Activated naive CD4-positive, alpha-beta T cell treated with anti-CD3 and anti-CD28 coated beads, Interleukin-2, amount 50 U/mL, for 24 hours (primary cell): ENCODE data around the gene SLC16A8.
A peak's percentile ranks its signal among the peaks of the same experiment; 100 is the strongest.

Experiments
- H3K27ac Mint-ChIP-seq: one replicate; pipeline ENCODE4 v1.8.0; 2021; ENCODE audit warnings: mild to moderate bottlenecking, mixed read lengths
- H3K27me3 Mint-ChIP-seq: one replicate; pipeline ENCODE4 v1.8.0; 2021; ENCODE audit warnings: mixed read lengths
- H3K36me3 Mint-ChIP-seq: one replicate; pipeline ENCODE4 v1.8.0; 2021; ENCODE audit warnings: mixed read lengths
- H3K4me1 Mint-ChIP-seq: one replicate; pipeline ENCODE4 v1.8.0; 2021; ENCODE audit warnings: mixed read lengths
- H3K4me3 Mint-ChIP-seq: one replicate; pipeline ENCODE4 v1.8.0; 2021; ENCODE audit warnings: mild to moderate bottlenecking, mixed read lengths
- H3K9me3 Mint-ChIP-seq: one replicate; pipeline ENCODE4 v1.8.0; 2021; ENCODE audit warnings: mixed read lengths

SLC16A8 gene

GRCh38 chr22:38104084-38104483 lies 20.1 kb upstream of the SLC16A8 start:
- Mint-ChIP-seq H3K9me3 (no peaks in the 10 kb centered on the region), H3K4me3 (peak overlapping the region; percentile 1), H3K4me1 (peaks cover 3% of the 10 kb centered on the region), H3K27me3 (no peaks in the 10 kb centered on the region), H3K36me3 (peaks cover 6% of the 10 kb centered on the region), H3K27ac (no peak overlapping the region)

- H3K27me3 Mint-ChIP-seq = no peaks in the 10 kb centered on the region
- H3K27ac Mint-ChIP-seq = no peak overlapping the region
- peaks cover 3% of the 10 kb centered on the region for H3K4me1 Mint-ChIP-seq
- H3K9me3 Mint-ChIP-seq = no peaks in the 10 kb centered on the region
- H3K36me3 Mint-ChIP-seq = peaks cover 5% of the 10 kb centered on the region
- H3K4me3 Mint-ChIP-seq = no peak overlapping the region
These were observed 19.7 kb upstream of the SLC16A8 start for GRCh38 chr22:38103641-38104040.

DNA sequence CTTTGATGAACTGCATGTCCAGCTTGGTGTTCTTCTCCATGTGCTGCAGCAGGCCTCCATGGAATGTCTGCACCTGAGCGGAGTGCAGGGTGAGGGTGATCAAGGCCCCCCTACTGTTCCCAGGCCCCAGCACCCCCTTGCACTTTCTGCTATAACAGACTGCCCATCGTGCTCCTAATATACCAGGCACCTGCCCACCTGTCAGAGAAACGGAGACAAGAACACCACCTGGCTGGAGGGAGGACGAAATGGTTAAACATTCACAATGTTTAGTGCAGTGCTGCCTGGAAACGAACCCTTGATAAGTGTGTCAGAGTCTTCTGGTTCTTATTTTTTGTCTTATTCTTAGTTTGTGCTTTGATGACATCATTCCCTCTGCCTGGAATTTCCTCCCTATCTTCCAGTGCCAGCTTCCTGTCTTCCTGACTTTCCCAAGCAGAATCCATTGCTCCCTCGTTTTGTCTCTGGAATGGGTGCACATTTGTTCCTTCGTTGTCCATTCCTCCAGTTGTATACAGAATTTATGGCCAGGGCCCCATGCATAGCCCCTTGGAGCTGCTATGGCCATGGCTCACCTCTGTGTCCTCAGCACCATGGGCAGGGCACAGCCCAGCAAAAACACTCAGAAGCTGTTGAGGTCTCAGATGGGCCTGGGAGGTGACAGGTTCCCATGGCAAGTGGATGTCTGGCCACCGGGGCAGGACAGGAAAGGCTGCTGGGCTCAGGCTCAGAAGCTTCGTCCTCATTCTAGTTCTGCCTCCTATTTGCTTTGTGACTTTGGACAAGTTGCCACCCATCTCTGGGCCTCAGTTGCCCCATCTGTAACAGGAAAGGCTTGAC lies 14.6 kb upstream of the SLC16A8 start:
- Mint-ChIP-seq H3K4me3 (no peak overlapping the region), H3K9me3 (no peaks in the 10 kb centered on the region), H3K27me3 (no peaks in the 10 kb centered on the region), H3K4me1 (peaks cover 3% of the 10 kb centered on the region), H3K36me3 (peaks cover 9% of the 10 kb centered on the region), H3K27ac (no peak overlapping the region)

DNA sequence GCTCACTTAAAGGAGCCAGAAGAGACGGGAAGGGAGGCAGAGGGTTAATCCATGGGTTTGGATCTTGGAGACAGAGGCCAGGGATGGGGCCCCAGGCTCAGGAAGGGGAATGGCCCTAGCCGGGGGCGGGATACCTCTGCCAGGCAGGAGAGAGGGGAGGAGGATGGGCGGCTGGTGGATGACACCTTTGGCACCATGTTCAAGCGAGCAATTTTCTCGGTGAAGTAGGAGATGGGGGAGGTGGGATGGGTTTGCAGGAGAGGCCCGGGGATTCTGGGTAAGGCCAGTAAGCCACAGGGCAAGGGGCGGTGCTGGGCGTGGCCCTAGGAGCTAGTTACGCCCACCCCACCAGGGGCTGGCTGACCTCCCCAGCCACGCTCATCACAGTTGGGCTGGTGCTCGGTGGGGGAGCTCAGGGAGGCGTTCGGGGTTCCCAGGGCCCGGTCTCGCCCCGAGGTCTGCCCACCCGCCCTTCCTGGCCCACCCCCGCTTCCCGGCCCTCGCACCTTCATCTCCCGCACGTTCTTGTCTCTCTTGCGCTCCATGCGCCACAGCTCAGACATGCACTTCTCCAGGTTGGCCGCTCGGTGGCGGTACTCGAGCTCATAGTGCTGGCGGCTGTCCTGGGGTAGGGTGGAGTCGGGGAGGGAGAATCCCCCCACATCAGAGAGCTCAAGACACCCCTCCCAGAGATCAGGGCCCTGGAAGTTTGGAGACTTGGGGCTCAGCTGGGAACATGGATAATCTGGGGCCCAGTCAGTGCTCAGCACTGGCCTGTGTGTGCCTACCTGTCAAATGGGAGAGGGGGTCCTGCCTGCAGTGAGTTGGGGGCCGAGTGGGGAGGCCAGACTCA lies 13.8 kb upstream of the SLC16A8 start:
- no peaks in the 10 kb centered on the region for H3K4me1 Mint-ChIP-seq
- no peaks in the 10 kb centered on the region for H3K27me3 Mint-ChIP-seq
- H3K9me3 Mint-ChIP-seq = no peaks in the 10 kb centered on the region
- H3K27ac Mint-ChIP-seq = no peak overlapping the region
- H3K4me3 Mint-ChIP-seq = no peak overlapping the region
- H3K36me3 Mint-ChIP-seq = peaks cover 9% of the 10 kb centered on the region

- Mint-ChIP-seq H3K36me3 (peaks cover 9% of the 10 kb centered on the region), H3K27me3 (no peaks in the 10 kb centered on the region), H3K4me3 (no peak overlapping the region), H3K9me3 (no peaks in the 10 kb centered on the region), H3K27ac (no peak overlapping the region), H3K4me1 (no peaks in the 10 kb centered on the region)
These were observed 13.1 kb upstream of the SLC16A8 start for GRCh38 chr22:38097058-38097457.

DNA sequence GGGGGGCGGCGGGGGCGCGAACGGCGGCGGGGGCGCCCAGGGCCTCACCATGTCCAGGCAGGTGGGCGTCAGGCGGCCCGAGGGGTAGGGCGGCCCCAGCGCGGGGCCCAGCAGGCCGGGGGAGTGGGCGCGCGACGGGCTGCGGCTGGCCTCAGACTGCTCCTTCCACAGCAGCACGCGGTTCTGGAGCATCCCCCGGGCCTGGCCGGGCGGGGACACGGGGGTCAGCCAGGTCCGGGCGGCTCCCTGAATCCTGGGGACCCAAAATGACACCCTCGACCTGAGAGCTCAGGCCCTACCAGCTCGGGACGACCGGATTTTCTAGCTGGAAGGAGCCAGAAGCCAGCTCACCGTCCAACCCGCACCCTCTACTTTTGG lies 5.5 kb upstream of the SLC16A8 start:
- H3K36me3 Mint-ChIP-seq = peaks cover 4% of the 10 kb centered on the region
- H3K27me3 Mint-ChIP-seq = peaks cover 7% of the 10 kb centered on the region
- no peaks in the 10 kb centered on the region for H3K9me3 Mint-ChIP-seq
- no peaks in the 10 kb centered on the region for H3K4me1 Mint-ChIP-seq
- H3K27ac Mint-ChIP-seq = no peak overlapping the region
- H3K4me3 Mint-ChIP-seq = no peak overlapping the region

DNA sequence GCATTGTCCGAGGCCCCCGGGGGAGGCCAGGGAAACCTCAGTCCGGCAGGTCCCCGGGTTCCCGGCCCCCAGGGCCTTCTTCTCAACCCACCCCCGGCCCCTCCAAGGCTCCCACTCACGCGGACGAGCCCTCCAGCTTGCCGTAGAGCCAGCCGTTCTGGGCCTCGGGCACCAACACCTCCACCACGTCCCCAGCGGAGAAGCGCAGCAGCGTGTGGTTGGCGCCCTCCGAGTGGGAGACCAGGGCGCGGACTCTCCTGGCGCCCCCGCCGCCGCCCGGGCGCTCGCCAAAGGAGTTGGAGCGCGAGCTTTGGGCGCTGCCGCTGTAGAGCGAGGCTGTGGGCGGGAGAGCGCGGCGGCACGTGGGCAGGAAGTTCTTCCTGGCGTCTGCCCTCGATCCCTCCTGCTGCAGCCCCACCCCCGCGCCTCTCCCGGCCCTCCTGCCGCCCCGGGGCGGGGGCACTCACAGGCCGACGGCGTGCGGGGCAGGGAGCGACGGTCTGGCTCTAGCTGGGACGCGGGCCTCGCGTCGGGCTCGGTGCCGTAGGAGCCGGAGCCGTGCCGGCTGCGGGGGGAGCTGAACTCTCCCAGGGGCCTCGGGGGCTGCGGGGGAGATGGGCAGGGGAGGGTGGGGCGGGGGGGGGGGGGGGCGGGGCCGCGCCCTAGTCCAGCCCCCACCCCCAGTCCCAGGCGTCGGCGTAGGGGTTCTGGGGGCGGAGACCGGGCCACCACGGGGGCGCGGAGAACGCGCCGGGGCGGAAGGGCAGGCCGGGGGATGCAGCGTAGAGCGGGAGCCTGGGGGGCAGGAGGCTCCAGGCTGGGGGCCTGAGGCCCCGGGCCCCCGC lies 4.9 kb upstream of the SLC16A8 start:
- Mint-ChIP-seq H3K36me3 (peaks cover under 1% of the 10 kb centered on the region), H3K4me3 (no peak overlapping the region), H3K27ac (no peak overlapping the region), H3K9me3 (no peaks in the 10 kb centered on the region), H3K27me3 (peaks cover 7% of the 10 kb centered on the region), H3K4me1 (no peaks in the 10 kb centered on the region)

- H3K9me3 Mint-ChIP-seq = no peaks in the 10 kb centered on the region
- H3K27ac Mint-ChIP-seq = no peak overlapping the region
- H3K36me3 Mint-ChIP-seq = no peaks in the 10 kb centered on the region
- no peak overlapping the region for H3K4me3 Mint-ChIP-seq
- H3K27me3 Mint-ChIP-seq = peaks cover 10% of the 10 kb centered on the region
- no peaks in the 10 kb centered on the region for H3K4me1 Mint-ChIP-seq
These were observed 3.9 kb upstream of the SLC16A8 start for GRCh38 chr22:38087855-38088254.

DNA sequence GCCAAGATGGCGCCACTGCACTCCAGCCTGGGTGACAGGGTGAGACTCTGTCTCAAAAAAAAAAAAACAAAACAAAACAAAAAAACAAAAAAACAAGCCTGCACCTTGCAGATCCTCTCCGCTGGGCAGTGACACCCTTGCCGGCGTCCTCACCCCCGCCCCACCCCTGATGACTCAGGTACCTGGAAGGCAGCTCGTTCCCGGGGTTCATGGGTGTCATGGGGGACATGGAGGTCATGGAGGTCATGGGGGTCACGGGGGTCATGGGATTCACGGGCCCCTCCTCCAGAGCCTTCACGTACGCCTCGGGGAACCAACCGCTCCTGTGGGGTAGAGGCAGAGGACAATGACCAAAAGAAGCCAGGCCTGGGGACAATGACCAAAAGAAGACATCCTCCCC lies 3.0 kb upstream of the SLC16A8 start:
- Mint-ChIP-seq H3K4me1 (no peaks in the 10 kb centered on the region), H3K4me3 (no peak overlapping the region), H3K36me3 (no peaks in the 10 kb centered on the region), H3K9me3 (no peaks in the 10 kb centered on the region), H3K27ac (no peak overlapping the region), H3K27me3 (peaks cover 10% of the 10 kb centered on the region)

DNA sequence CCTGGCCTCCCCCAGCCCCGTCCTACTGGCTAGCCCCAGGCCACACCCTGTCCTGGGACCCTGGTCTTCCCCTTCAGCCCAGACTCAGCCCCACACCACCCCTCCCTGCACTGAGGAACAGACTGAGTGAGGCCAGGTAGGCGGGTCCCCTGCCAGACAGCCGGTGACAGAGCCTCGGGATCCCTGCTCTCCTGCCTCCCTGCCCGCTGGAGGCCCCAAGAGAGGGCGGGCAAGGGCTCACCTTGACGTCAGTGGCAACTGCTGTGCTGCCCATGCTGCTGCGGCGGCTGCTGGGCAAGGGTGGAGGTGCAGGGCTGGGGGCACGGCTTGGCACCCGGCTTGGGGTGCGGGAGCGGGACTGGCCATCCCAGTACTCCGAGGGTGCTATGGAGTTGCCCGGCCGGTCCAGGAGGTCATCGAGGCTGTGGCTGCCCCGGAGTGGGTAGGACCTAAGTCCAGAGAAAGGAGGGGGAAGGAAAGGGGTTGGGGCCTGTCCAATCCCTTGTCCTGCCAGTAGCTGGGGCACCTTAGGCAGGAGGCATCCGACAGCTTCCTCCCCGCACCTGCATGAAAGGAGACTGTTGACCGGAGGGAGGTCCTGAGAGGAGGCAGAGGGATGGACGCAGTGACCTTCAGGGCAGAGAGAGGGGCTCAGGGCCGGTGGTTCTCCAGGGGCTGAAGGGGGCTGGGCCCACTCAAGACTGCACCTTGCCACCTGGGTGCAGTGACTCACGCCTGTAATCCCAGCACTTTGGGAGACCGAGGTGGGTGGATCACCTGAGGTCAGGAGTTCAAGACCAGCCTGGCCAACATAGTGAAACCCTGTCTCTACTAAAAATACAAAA lies 2.2 kb upstream of the SLC16A8 start:
- no peak overlapping the region for H3K4me3 Mint-ChIP-seq
- peaks cover 12% of the 10 kb centered on the region for H3K27me3 Mint-ChIP-seq
- H3K4me1 Mint-ChIP-seq = no peaks in the 10 kb centered on the region
- no peak overlapping the region for H3K27ac Mint-ChIP-seq
- H3K9me3 Mint-ChIP-seq = no peaks in the 10 kb centered on the region
- no peaks in the 10 kb centered on the region for H3K36me3 Mint-ChIP-seq

- Mint-ChIP-seq H3K4me3 (no peak overlapping the region), H3K27me3 (peaks cover 10% of the 10 kb centered on the region), H3K27ac (no peak overlapping the region), H3K36me3 (no peaks in the 10 kb centered on the region), H3K9me3 (no peaks in the 10 kb centered on the region), H3K4me1 (no peaks in the 10 kb centered on the region)
These were observed 1.5 kb upstream of the SLC16A8 start for GRCh38 chr22:38085501-38085900.

DNA sequence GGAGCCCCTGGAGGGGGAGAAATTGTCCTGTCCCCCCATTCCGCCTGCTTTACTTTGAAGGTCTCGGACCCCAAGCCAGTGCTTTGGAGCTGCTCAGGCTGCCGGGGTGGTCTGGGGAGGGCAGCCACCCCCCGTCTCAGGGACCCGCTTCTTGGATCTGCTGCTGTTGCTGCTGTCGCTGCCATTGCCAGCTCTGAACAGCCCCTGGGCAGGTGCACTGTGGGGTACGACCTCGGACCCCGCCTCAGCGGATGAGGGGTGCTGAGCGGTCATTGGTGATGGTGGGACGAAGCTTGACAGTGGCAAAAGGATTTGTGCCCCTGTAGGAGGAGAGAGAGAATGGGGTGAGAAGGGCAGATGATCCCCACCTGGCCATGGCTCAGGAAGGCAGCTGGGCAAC lies 1.1 kb upstream of the SLC16A8 start:
- no peak overlapping the region for H3K27ac Mint-ChIP-seq
- H3K27me3 Mint-ChIP-seq = peaks cover 9% of the 10 kb centered on the region
- H3K36me3 Mint-ChIP-seq = no peaks in the 10 kb centered on the region
- no peaks in the 10 kb centered on the region for H3K4me1 Mint-ChIP-seq
- H3K4me3 Mint-ChIP-seq = no peak overlapping the region
- no peaks in the 10 kb centered on the region for H3K9me3 Mint-ChIP-seq

GRCh38 chr22:38082986-38083710 lies 836 bp downstream of the SLC16A8 start:
- H3K9me3 Mint-ChIP-seq = no peaks in the 10 kb centered on the region
- H3K27me3 Mint-ChIP-seq = peaks cover 10% of the 10 kb centered on the region
- no peak overlapping the region for H3K27ac Mint-ChIP-seq
- H3K4me3 Mint-ChIP-seq = no peak overlapping the region
- H3K36me3 Mint-ChIP-seq = no peaks in the 10 kb centered on the region
- H3K4me1 Mint-ChIP-seq = no peaks in the 10 kb centered on the region
